MCF 10A (cell line): Measurements from ENCODE around the gene ERVFRD-1. TPM values are rescaled to one million over a fixed set of nuclear protein-coding genes. Genes with fewer than 3 reads are reported as not detected.

Source experiments
- BruUV-seq: library from RNA; stranded (reverse); fragments of 400-500 nt; replicated peaks from 2 replicates; lab custom pipeline; 2021; lab: Mats Ljungman, UMichigan
- CTCF ChIA-PET: fragments of 300-600 bp; sonication (Branson Sonifier 250); formaldehyde crosslinking; extraction: SDS; loops from one replicate; lab custom pipeline; 2021; ENCODE audit warnings: antibody characterized with exemption, inconsistent platforms; lab: Yijun Ruan, JAX
- POLR2A ChIA-PET: fragments of 300-600, 350-650 bp; sonication (Branson Sonifier 250); formaldehyde crosslinking; extraction: SDS; loops from one replicate; lab custom pipeline; 2020; ENCODE audit warnings: antibody characterized with exemption, inconsistent platforms; lab: Yijun Ruan, JAX
- DNase-seq: peaks from one replicate; pipeline ENCODE4 v3.0.0-alpha.2; 2018; ENCODE audit not compliant: unreplicated experiment
- H3K27ac Mint-ChIP-seq: one replicate; pipeline ENCODE4 v1.8.0; 2022; ENCODE audit warnings: mild to moderate bottlenecking, low read depth, mixed read lengths; ENCODE audit not compliant: unreplicated experiment
- H3K27me3 Mint-ChIP-seq: one replicate; pipeline ENCODE4 v1.8.0; 2022; ENCODE audit warnings: mixed read lengths; ENCODE audit not compliant: insufficient read depth, unreplicated experiment
- H3K36me3 Mint-ChIP-seq: one replicate; pipeline ENCODE4 v1.8.0; 2022; ENCODE audit warnings: mild to moderate bottlenecking, moderate library complexity, mixed read lengths; ENCODE audit not compliant: insufficient read depth, unreplicated experiment
- H3K4me1 Mint-ChIP-seq: one replicate; pipeline ENCODE4 v1.8.0; 2022; ENCODE audit warnings: mixed read lengths; ENCODE audit not compliant: insufficient read depth, unreplicated experiment
- H3K4me3 Mint-ChIP-seq: one replicate; pipeline ENCODE4 v1.8.0; 2022; ENCODE audit warnings: mild to moderate bottlenecking, moderate library complexity, mixed read lengths; ENCODE audit not compliant: unreplicated experiment
- H3K9me3 Mint-ChIP-seq: one replicate; pipeline ENCODE4 v1.8.0; 2022; ENCODE audit warnings: mixed read lengths; ENCODE audit not compliant: unreplicated experiment
- CTCF ChIP-seq: fragments of 200-600 bp; IDR thresholded peaks from one replicate; pipeline ENCODE4 v1.8.0; 2022; ENCODE audit warnings: antibody characterized with exemption, mild to moderate bottlenecking; ENCODE audit not compliant: unreplicated experiment
- intact Hi-C: fragments of 100-400 bp; cut with micrococcal nuclease; formaldehyde crosslinking; loops from 2 replicates; pipeline ENCODE4 v1.14.1; 2022
- total RNA-seq: library from RNA; stranded (reverse); gene quantifications from 2 replicates; pipeline ENCODE4 v1.2.3, GENCODE V29; 2022

Gene ERVFRD-1
- total RNA-seq, 1 experiment from 2014 or later = not detected

GRCh38 chr6:11139051-11139960 lies 27.8 kb upstream of the ERVFRD-1 start:
- H3K36me3 Mint-ChIP-seq = peaks cover 8% of the 10 kb centered on the region
- BruUV-seq = TSS peak; percentile 23
- no peaks in the 10 kb centered on the region for H3K27me3 Mint-ChIP-seq
- TF ChIP-seq CTCF = no peak
- H3K4me1 Mint-ChIP-seq = peaks cover 41% of the 10 kb centered on the region
- peaks cover 4% of the 10 kb centered on the region for H3K9me3 Mint-ChIP-seq
- CTCF ChIA-PET = interaction anchor here (0.8 to 0.9 kb wide), 2 partner anchors 21 to 437 kb away, joined by 3 to 4 read pairs; no protein-coding TSS in a partner anchor
- H3K27ac Mint-ChIP-seq = peak overlapping the region; percentile 77
- POLR2A ChIA-PET = interaction anchor here (0.6 to 2.7 kb wide), 9 partner anchors 11 to 359 kb away, joined by 3 to 31 read pairs (median 4); partner anchors contain the start of gene SMIM13
- H3K4me3 Mint-ChIP-seq = peak overlapping the region; percentile 2
- intact Hi-C loops = loop anchor here (1.0 kb wide), 1 partner anchor 45 kb away; no protein-coding TSS in a partner anchor
- DNase-seq = peak; percentile 94

DNA sequence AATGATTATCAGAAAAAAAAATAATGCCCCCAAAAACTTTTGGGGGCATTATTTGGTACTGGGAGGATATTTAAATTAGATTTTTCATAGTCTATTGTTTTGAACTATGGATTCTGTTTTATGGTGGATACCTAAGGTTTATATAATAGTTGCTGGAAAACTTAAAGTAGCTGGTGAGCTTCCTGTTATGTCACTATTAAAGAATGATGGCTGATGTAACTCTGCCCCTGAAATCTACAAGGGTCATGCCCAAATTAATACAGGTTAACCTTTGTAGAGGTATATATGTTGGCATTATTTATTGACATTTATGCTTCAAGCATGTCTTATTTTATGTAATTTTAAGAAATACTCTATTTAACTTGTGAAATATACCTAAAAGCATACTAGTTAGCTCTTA lies 25.3 kb upstream of the ERVFRD-1 start:
- no peaks in the 10 kb centered on the region for H3K27me3 Mint-ChIP-seq
- H3K4me3 Mint-ChIP-seq = no peak overlapping the region
- peak overlapping the region; percentile 66 for H3K27ac Mint-ChIP-seq
- no peak for DNase-seq
- intact Hi-C loops = no loop called here
- peaks cover 23% of the 10 kb centered on the region for H3K4me1 Mint-ChIP-seq
- peaks cover 4% of the 10 kb centered on the region for H3K9me3 Mint-ChIP-seq
- no TSS peak for BruUV-seq
- peaks cover 10% of the 10 kb centered on the region for H3K36me3 Mint-ChIP-seq
- no peak for TF ChIP-seq CTCF
- ChIA-PET POLR2A (interaction anchor here (0.8 to 2.8 kb wide), 5 partner anchors 10 to 44 kb away, joined by 3 to 28 read pairs (median 10); partner anchors contain the start of gene SMIM13), CTCF (interaction anchor here (0.6 to 1.7 kb wide), 4 partner anchors 13 to 359 kb away, joined by 3 to 6 read pairs (median 4); no protein-coding TSS in a partner anchor)

GRCh38 chr6:11133281-11133680 lies 21.8 kb upstream of the ERVFRD-1 start:
- no TSS peak for BruUV-seq
- CTCF ChIA-PET = interaction anchor here (0.6 to 1.1 kb wide), 2 partner anchors 64 to 363 kb away, joined by 3 to 4 read pairs; no protein-coding TSS in a partner anchor
- Mint-ChIP-seq H3K4me3 (no peak overlapping the region), H3K4me1 (peaks cover 23% of the 10 kb centered on the region), H3K9me3 (no peaks in the 10 kb centered on the region), H3K27me3 (no peaks in the 10 kb centered on the region), H3K27ac (no peak overlapping the region), H3K36me3 (peaks cover 10% of the 10 kb centered on the region)
- intact Hi-C loops = no loop called here
- TF ChIP-seq CTCF = no peak
- DNase-seq = no peak
- POLR2A ChIA-PET = no interaction called here
